ENCODE measurements around the gene ZDBF2.

ZDBF2 gene

DNA sequence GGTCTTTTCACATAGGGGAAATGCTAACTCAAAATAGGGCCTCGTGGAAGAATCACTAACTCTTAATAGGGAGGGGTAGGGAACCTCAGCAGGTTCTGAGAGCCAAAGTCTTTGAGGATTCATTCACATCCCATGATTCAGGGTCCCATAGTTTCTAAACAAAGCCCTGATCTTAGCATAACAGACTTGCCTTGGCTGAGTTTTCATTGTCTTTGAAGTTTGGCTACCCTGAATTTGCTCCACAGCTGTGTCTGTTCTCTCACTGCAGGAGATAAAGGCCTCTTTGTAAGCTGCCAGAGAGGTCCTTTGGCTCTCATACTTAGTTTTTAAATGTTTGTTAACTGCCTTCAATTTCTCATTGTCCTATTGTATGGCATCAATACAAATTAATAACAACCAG lies 54.5 kb downstream of the ZDBF2 start:
- Histone ChIP-seq H4K20me1 (ENCODE audit: control insufficient read depth, insufficient read depth, low read depth, low read length) (no peaks in the 10 kb centered on the region), H3K4me3 (ENCODE audit: low read length) (no peak overlapping the region), H3K4me1 (ENCODE audit: control insufficient read depth, low read length) (no peaks in the 10 kb centered on the region), H3K9me2 (replicated peaks; ENCODE audit: control insufficient read depth, low read length) (no peaks in the 10 kb centered on the region), H3K9me3 (ENCODE audit: control insufficient read depth, insufficient read depth, low read length) (no peaks in the 10 kb centered on the region), H3K27me3 (ENCODE audit: control insufficient read depth, low read length) (no peaks in the 10 kb centered on the region), H3F3A (ENCODE audit: control insufficient read depth, insufficient read depth) (no peaks in the 10 kb centered on the region), H3K27ac (ENCODE audit: low read depth, low read length) (no peak overlapping the region), H3K36me3 (ENCODE audit: control insufficient read depth, low read length) (no peaks in the 10 kb centered on the region), H3K79me2 (ENCODE audit: control insufficient read depth, low read length) (no peaks in the 10 kb centered on the region), H3K4me2 (ENCODE audit: low read length) (no peak overlapping the region)
- TF ChIP-seq, protein P1, sequence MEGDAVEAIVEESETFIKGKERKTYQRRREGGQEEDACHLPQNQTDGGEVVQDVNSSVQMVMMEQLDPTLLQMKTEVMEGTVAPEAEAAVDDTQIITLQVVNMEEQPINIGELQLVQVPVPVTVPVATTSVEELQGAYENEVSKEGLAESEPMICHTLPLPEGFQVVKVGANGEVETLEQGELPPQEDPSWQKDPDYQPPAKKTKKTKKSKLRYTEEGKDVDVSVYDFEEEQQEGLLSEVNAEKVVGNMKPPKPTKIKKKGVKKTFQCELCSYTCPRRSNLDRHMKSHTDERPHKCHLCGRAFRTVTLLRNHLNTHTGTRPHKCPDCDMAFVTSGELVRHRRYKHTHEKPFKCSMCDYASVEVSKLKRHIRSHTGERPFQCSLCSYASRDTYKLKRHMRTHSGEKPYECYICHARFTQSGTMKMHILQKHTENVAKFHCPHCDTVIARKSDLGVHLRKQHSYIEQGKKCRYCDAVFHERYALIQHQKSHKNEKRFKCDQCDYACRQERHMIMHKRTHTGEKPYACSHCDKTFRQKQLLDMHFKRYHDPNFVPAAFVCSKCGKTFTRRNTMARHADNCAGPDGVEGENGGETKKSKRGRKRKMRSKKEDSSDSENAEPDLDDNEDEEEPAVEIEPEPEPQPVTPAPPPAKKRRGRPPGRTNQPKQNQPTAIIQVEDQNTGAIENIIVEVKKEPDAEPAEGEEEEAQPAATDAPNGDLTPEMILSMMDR (IDR thresholded peaks at IDR 0.05; ENCODE audit: low read depth, low read length, poor library complexity, severe bottlenecking): no peak
- TF ChIP-seq EZH2phosphoT487 (IDR thresholded peaks at IDR 0.05; ENCODE audit: borderline replicate concordance, low read length): no peak

- H3F3A ChIP-seq (ENCODE audit: control insufficient read depth, insufficient read depth): no peaks in the 10 kb centered on the region
- no peaks in the 10 kb centered on the region for H3K4me1 ChIP-seq (ENCODE audit: control insufficient read depth, low read length)
- no peaks in the 10 kb centered on the region for H3K36me3 ChIP-seq (ENCODE audit: control insufficient read depth, low read length)
- TF ChIP-seq, protein P1 (IDR thresholded peaks at IDR 0.05; ENCODE audit: low read depth, low read length, poor library complexity, severe bottlenecking): no peak
- TF ChIP-seq EZH2phosphoT487 (IDR thresholded peaks at IDR 0.05; ENCODE audit: borderline replicate concordance, low read length): no peak
- H3K27me3 ChIP-seq (ENCODE audit: control insufficient read depth, low read length): peaks cover 10% of the 10 kb centered on the region; the same call in 1 of the 2 replicates
- no peak overlapping the region for H3K27ac ChIP-seq (ENCODE audit: low read depth, low read length)
- no peak overlapping the region for H3K4me2 ChIP-seq (ENCODE audit: low read length)
- H3K9me3 ChIP-seq (ENCODE audit: control insufficient read depth, insufficient read depth, low read length): no peaks in the 10 kb centered on the region
- no peaks in the 10 kb centered on the region for H3K79me2 ChIP-seq (ENCODE audit: control insufficient read depth, low read length)
- no peaks in the 10 kb centered on the region for H3K9me2 ChIP-seq (replicated peaks; ENCODE audit: control insufficient read depth, low read length)
- H3K4me3 ChIP-seq (ENCODE audit: low read length): no peak overlapping the region
- H4K20me1 ChIP-seq (ENCODE audit: control insufficient read depth, insufficient read depth, low read depth, low read length): no peaks in the 10 kb centered on the region
Measured at GRCh38 chr2:206336861-206337260, 62.4 kb downstream of the ZDBF2 start.

- no peaks in the 10 kb centered on the region for H3K9me3 ChIP-seq (ENCODE audit: control insufficient read depth, insufficient read depth, low read length)
- H3K27ac ChIP-seq (ENCODE audit: low read depth, low read length): no peak overlapping the region
- TF ChIP-seq, protein P1 (IDR thresholded peaks at IDR 0.05; ENCODE audit: low read depth, low read length, poor library complexity, severe bottlenecking): no peak
- TF ChIP-seq EZH2phosphoT487 (IDR thresholded peaks at IDR 0.05; ENCODE audit: borderline replicate concordance, low read length): no peak
- H3F3A ChIP-seq (ENCODE audit: control insufficient read depth, insufficient read depth): no peaks in the 10 kb centered on the region
- H4K20me1 ChIP-seq (ENCODE audit: control insufficient read depth, insufficient read depth, low read depth, low read length): no peaks in the 10 kb centered on the region
- no peaks in the 10 kb centered on the region for H3K79me2 ChIP-seq (ENCODE audit: control insufficient read depth, low read length)
- peaks cover 10% of the 10 kb centered on the region; the same call in 1 of the 2 replicates for H3K27me3 ChIP-seq (ENCODE audit: control insufficient read depth, low read length)
- H3K4me1 ChIP-seq (ENCODE audit: control insufficient read depth, low read length): no peaks in the 10 kb centered on the region
- H3K9me2 ChIP-seq (replicated peaks; ENCODE audit: control insufficient read depth, low read length): no peaks in the 10 kb centered on the region
- H3K4me3 ChIP-seq (ENCODE audit: low read length): no peak overlapping the region
- no peaks in the 10 kb centered on the region for H3K36me3 ChIP-seq (ENCODE audit: control insufficient read depth, low read length)
- H3K4me2 ChIP-seq (ENCODE audit: low read length): no peak overlapping the region
Measured at GRCh38 chr2:206337956-206338355, 63.5 kb downstream of the ZDBF2 start.

All from DOHH2 (cell line).